GM18499 (cell line): ENCODE results near the gene TSPAN15.

Experiments
- ATAC-seq: cut with Tn5 transposase; IDR thresholded peaks from one replicate; pipeline ENCODE4 v1.9.1; 2021; ENCODE audit warnings: moderate number of reproducible peaks; ENCODE audit not compliant: insufficient read depth, unreplicated experiment

The TSPAN15 gene

GRCh38 chr10:69451209-69451783 is at the start of gene TSPAN15:
Gene TSPAN15 (plus strand): TSS chr10:69451465. CDS start chr10:69451595, 130 bp downstream.
- ATAC-seq, result peak; percentile 59

GRCh38 chr10:69402386-69402785 is 48.9 kb upstream of the TSPAN15 start:
- ATAC-seq, result no peak

GRCh38 chr10:69403066-69403465 is 48.2 kb upstream of the TSPAN15 start:
- ATAC-seq, result no peak

- no peak for ATAC-seq
These were observed 47.7 kb upstream of the TSPAN15 start for GRCh38 chr10:69403519-69403918.

- ATAC-seq, result no peak
These were observed 46.5 kb upstream of the TSPAN15 start for GRCh38 chr10:69404786-69405185.

- no peak for ATAC-seq
These were observed 46.0 kb upstream of the TSPAN15 start for GRCh38 chr10:69405221-69405620.

- ATAC-seq, result no peak
These were observed 44.9 kb upstream of the TSPAN15 start for GRCh38 chr10:69406302-69406811.

GRCh38 chr10:69406816-69407580 is 44.3 kb upstream of the TSPAN15 start:
- no peak for ATAC-seq

GRCh38 chr10:69407621-69408301 is 43.5 kb upstream of the TSPAN15 start:
- no peak for ATAC-seq

- peak; percentile 59 for ATAC-seq
These were observed 42.7 kb upstream of the TSPAN15 start for GRCh38 chr10:69408318-69409175.

- ATAC-seq, result no peak
These were observed 42.1 kb upstream of the TSPAN15 start for GRCh38 chr10:69409176-69409495.

GRCh38 chr10:69409968-69410367 is 41.3 kb upstream of the TSPAN15 start:
- no peak for ATAC-seq

GRCh38 chr10:69410487-69410886 is 40.8 kb upstream of the TSPAN15 start:
- ATAC-seq, result no peak

- ATAC-seq, result no peak
These were observed 39.8 kb upstream of the TSPAN15 start for GRCh38 chr10:69411476-69411875.

GRCh38 chr10:69412232-69412790 is 39.0 kb upstream of the TSPAN15 start:
- no peak for ATAC-seq

GRCh38 chr10:69413221-69413865 is 37.9 kb upstream of the TSPAN15 start:
- no peak for ATAC-seq

- no peak for ATAC-seq
These were observed 36.9 kb upstream of the TSPAN15 start for GRCh38 chr10:69414036-69415018.

GRCh38 chr10:69415049-69415448 is 36.2 kb upstream of the TSPAN15 start:
- no peak for ATAC-seq
